ENCODE measurements around the gene CHD5.

CHD5 gene

DNA sequence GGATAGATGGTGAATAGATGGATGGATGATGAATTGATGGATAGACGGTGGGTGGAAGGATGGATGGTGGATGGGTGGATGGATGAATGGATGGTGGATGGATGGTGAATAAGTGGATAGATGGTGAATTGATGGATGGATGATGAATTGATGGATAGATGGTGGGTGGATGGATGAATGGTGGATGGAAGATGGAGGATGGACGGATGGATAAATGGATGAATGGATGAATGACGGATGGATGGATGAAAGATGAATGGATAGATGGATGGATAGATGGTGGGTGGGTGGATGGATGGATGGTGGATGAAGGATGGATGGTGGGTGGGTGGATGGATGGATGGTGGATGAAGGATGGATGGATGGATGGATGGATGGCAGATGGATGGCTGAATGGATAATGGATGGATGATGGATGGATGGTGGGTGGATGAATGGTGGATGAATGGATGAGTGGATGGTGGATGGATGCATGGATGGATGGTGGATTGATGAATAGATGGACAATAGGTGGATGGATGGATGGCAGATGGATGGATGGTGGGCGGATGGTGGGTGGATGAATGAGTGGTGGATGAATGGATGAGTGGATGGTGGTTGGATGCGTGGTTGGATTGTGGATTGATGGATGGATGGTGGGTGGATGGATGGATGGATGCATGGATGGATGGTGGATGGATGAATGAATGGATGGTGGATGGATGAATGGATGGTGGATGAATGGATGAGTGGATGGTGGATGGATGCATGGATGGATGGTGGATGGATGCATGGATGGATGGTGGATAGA lies 5.3 kb downstream of the CHD5 start:
- DNase-seq (ENCODE audit: low read depth): no peak
- TF ChIP-seq, protein P1, sequence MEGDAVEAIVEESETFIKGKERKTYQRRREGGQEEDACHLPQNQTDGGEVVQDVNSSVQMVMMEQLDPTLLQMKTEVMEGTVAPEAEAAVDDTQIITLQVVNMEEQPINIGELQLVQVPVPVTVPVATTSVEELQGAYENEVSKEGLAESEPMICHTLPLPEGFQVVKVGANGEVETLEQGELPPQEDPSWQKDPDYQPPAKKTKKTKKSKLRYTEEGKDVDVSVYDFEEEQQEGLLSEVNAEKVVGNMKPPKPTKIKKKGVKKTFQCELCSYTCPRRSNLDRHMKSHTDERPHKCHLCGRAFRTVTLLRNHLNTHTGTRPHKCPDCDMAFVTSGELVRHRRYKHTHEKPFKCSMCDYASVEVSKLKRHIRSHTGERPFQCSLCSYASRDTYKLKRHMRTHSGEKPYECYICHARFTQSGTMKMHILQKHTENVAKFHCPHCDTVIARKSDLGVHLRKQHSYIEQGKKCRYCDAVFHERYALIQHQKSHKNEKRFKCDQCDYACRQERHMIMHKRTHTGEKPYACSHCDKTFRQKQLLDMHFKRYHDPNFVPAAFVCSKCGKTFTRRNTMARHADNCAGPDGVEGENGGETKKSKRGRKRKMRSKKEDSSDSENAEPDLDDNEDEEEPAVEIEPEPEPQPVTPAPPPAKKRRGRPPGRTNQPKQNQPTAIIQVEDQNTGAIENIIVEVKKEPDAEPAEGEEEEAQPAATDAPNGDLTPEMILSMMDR (IDR thresholded peaks at IDR 0.05; ENCODE audit: low read length, missing control alignments): no peak
- H3K4me3 ChIP-seq (replicated peaks; ENCODE audit: low read depth, low read length): no peak overlapping the region

GRCh38 chr1:6172549-6172948 lies 7.6 kb downstream of the CHD5 start:
- no peak for DNase-seq (ENCODE audit: low read depth)
- no peak overlapping the region for H3K4me3 ChIP-seq (replicated peaks; ENCODE audit: low read depth, low read length)
- TF ChIP-seq, protein P1 (IDR thresholded peaks at IDR 0.05; ENCODE audit: low read length, missing control alignments): no peak

DNA sequence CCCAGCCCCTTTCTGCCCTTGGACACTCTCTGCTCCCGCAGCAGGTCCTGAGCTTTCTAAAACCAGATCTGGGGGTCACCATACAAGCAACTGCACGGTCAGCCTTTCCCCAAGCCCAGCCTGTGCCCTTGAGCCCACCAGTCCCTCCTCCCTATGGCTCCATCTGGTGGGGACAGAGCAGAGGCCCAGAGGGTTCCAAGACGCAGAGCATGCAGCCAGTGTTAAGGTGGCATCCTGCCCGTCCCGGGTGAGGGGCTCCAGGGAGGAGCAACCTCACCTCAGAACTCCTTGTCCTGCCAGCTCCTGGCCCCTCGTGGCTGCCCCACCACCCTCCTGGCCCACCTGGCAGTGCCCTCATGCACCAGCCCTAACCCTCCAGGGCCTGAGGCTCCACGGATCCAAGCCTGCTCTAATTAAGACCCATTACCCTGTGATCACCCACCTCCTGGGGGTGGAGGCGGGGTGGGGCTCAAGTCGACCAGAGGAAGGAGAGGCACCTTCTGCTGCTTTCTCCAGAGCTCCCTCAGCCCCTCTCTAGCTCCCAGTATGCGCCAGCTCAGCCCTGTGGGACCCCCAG lies 8.5 kb downstream of the CHD5 start:
- TF ChIP-seq, protein P1 (IDR thresholded peaks at IDR 0.05; ENCODE audit: low read length, missing control alignments): peak; percentile 45
- no peak for DNase-seq (ENCODE audit: low read depth)

GRCh38 chr1:6170742-6171201 lies 9.3 kb downstream of the CHD5 start:
- DNase-seq (ENCODE audit: low read depth): no peak
- TF ChIP-seq, protein P1 (IDR thresholded peaks at IDR 0.05; ENCODE audit: low read length, missing control alignments): no peak
- H3K4me3 ChIP-seq (replicated peaks; ENCODE audit: low read depth, low read length): no peak overlapping the region

More for the DNA sequence above, 8.5 kb downstream of the CHD5 start:
- H3K4me3 ChIP-seq (replicated peaks; ENCODE audit: low read depth, low read length): no peak overlapping the region

- TF ChIP-seq, protein P1 (IDR thresholded peaks at IDR 0.05; ENCODE audit: low read length, missing control alignments): no peak
- DNase-seq (ENCODE audit: low read depth): no peak
Measured at GRCh38 chr1:6170116-6170741, 9.9 kb downstream of the CHD5 start.

DNA sequence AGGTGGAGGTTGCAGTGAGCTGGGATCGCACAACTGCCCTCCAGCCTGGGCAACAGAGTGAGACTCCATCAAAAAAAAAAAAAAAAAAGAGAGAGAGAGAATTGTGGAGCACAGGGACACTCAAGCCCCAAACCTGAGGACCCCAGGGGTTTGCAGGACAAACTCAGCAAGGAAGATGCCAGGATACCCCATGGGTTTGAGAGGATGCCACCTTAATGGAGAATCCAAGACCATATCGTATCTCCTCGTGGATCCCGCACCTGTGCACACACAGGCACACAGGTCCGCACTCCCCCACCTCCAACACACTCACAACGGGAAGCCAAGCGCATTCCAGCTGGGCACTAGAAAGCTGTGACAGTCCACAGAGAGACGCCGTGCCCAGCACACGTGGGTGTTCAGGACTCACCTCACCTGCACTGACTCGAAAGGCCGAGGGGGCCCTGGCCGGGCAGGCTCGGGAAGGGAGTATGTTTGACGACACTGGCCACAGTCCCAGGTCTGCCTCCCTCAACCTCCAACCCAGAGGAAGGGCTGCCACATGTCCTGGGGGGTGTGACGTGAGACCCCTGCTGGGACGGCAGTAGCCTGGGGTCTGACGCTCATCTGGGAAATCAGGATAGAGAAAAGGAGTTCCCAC lies 11.1 kb downstream of the CHD5 start:
- no peak overlapping the region for H3K4me3 ChIP-seq (replicated peaks; ENCODE audit: low read depth, low read length)
- TF ChIP-seq, protein P1 (IDR thresholded peaks at IDR 0.05; ENCODE audit: low read length, missing control alignments): no peak
- no peak for DNase-seq (ENCODE audit: low read depth)

More at GRCh38 chr1:6170116-6170741, 9.9 kb downstream of the CHD5 start:
- no peak overlapping the region for H3K4me3 ChIP-seq (replicated peaks; ENCODE audit: low read depth, low read length)

Measured in fibroblast of pulmonary artery (primary cell).